SK-N-SH treated with all-trans-retinoic acid at 6 μM for 48 hours (cell line): ENCODE measurements around the gene KIF22.

Source experiments
- BACH2 ChIP-seq: fragments of 250-450 bp; sonication (Bioruptor Pico); IDR thresholded peaks from 2 replicates; pipeline ENCODE4 v1.9.0; 2021; ENCODE audit warnings: mild to moderate bottlenecking, borderline replicate concordance
- ZC3H10 ChIP-seq: fragments of 250-450 bp; sonication (Bioruptor Pico); IDR thresholded peaks from 2 replicates; pipeline ENCODE4 v1.5.1; 2021; ENCODE audit warnings: mild to moderate bottlenecking, moderate library complexity
- ZFP3 ChIP-seq: fragments of 250-450 bp; sonication (Bioruptor Pico); IDR thresholded peaks from 2 replicates; pipeline ENCODE4 v1.5.0; 2020; ENCODE audit warnings: mild to moderate bottlenecking, moderate library complexity
- TF ChIP-seq, protein P1 (sequence below): fragments of 250-450 bp; sonication (Bioruptor Pico); IDR thresholded peaks from 2 replicates; pipeline ENCODE4 v1.5.0; 2020; ENCODE audit warnings: mild to moderate bottlenecking, moderate library complexity
- TF ChIP-seq, protein P2 (sequence below): fragments of 250-450 bp; sonication (Bioruptor Pico); IDR thresholded peaks from 2 replicates; pipeline ENCODE4 v1.8.0; 2021; ENCODE audit warnings: low read depth, mild to moderate bottlenecking, moderate library complexity, borderline replicate concordance

DNA sequence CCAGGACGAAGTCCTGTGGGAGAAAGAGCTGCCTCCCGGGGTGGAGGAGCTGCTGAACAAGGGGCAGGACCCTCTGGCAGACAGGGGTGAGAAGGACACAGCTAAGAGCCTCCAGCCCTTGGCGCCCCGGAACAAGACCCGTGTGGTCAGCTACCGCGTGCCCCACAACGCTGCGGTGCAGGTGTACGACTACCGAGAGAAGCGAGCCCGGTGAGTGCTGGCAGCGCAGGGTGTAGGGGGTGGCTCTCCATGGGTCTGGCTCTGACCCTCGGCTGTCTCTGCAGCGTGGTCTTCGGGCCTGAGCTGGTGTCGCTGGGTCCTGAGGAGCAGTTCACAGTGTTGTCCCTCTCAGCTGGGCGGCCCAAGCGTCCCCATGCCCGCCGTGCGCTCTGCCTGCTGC lies 51.1 kb downstream of the KIF22 start:
- TF ChIP-seq ZFP3 (CRISPR knock-in tag): no peak
- TF ChIP-seq, protein P1, sequence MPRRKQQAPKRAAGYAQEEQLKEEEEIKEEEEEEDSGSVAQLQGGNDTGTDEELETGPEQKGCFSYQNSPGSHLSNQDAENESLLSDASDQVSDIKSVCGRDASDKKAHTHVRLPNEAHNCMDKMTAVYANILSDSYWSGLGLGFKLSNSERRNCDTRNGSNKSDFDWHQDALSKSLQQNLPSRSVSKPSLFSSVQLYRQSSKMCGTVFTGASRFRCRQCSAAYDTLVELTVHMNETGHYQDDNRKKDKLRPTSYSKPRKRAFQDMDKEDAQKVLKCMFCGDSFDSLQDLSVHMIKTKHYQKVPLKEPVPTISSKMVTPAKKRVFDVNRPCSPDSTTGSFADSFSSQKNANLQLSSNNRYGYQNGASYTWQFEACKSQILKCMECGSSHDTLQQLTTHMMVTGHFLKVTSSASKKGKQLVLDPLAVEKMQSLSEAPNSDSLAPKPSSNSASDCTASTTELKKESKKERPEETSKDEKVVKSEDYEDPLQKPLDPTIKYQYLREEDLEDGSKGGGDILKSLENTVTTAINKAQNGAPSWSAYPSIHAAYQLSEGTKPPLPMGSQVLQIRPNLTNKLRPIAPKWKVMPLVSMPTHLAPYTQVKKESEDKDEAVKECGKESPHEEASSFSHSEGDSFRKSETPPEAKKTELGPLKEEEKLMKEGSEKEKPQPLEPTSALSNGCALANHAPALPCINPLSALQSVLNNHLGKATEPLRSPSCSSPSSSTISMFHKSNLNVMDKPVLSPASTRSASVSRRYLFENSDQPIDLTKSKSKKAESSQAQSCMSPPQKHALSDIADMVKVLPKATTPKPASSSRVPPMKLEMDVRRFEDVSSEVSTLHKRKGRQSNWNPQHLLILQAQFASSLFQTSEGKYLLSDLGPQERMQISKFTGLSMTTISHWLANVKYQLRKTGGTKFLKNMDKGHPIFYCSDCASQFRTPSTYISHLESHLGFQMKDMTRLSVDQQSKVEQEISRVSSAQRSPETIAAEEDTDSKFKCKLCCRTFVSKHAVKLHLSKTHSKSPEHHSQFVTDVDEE: no peak
- TF ChIP-seq, protein P2, sequence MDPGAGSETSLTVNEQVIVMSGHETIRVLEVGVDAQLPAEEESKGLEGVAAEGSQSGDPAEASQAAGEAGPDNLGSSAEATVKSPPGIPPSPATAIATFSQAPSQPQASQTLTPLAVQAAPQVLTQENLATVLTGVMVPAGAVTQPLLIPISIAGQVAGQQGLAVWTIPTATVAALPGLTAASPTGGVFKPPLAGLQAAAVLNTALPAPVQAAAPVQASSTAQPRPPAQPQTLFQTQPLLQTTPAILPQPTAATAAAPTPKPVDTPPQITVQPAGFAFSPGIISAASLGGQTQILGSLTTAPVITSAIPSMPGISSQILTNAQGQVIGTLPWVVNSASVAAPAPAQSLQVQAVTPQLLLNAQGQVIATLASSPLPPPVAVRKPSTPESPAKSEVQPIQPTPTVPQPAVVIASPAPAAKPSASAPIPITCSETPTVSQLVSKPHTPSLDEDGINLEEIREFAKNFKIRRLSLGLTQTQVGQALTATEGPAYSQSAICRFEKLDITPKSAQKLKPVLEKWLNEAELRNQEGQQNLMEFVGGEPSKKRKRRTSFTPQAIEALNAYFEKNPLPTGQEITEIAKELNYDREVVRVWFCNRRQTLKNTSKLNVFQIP (CRISPR knock-in tag): no peak
- no peak for TF ChIP-seq ZC3H10 (CRISPR knock-in tag)
- no peak for TF ChIP-seq BACH2 (CRISPR knock-in tag)
